Astrocyte of the spinal cord (primary cell): ENCODE measurements around the gene ARHGAP22.

Experiments used
- DNase-seq: peaks from one replicate; pipeline ENCODE4 v3.0.0; 2011; ENCODE audit warnings: low read depth, low spot score
- H3K4me3 ChIP-seq: 2 replicates; pipeline ENCODE4 v1.5.1; 2011; ENCODE audit warnings: low read depth, mild to moderate bottlenecking, low read length, moderate library complexity
- in situ Hi-C: cut with HindIII; loops from 2 replicates; pipeline ENCODE4 v1.10.0; 2017; ENCODE audit warnings: low sequenced_read_pairs
- TF ChIP-seq, protein P1 (sequence below): IDR thresholded peaks from 2 replicates; pipeline ENCODE4 v1.5.1; 2012; ENCODE audit warnings: low read depth, mild to moderate bottlenecking, low read length, inconsistent platforms

ARHGAP22 gene

DNA sequence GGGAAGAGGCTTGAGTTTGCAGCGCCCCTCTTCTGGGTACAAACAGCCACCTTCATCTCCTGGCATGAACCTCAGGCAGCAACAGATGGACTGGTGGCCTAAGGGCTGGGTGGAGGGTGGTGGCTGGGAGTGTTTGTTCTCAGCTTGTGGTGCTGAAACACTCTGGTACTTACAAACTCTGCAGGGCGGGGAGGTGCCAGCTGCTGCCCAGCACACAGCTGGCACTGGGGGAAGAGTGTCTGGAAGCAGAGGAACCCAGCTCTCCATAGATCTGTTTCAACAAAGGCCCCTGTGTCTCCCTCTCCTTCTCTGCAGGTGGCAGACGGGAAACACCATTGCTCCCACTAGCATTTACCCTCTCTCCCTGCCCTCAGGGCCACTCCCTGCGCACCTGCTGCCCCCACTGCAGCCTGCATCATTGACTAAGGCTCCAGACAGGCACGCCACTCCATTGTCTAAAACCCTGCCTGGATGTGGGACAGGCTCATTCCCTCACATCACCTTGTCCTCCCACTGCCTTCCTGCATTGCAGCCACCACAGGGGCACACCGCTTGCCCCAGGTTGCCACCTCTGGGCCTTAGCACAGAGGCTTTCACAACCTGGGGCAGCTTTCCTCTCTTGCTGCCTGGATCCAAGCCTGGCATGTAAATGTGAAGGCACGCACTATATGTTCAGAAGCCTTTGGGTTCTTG is 6.5 kb downstream of the ARHGAP22 start:
- in situ Hi-C loops, result no loop called here
- no peak for DNase-seq
- TF ChIP-seq, protein P1, sequence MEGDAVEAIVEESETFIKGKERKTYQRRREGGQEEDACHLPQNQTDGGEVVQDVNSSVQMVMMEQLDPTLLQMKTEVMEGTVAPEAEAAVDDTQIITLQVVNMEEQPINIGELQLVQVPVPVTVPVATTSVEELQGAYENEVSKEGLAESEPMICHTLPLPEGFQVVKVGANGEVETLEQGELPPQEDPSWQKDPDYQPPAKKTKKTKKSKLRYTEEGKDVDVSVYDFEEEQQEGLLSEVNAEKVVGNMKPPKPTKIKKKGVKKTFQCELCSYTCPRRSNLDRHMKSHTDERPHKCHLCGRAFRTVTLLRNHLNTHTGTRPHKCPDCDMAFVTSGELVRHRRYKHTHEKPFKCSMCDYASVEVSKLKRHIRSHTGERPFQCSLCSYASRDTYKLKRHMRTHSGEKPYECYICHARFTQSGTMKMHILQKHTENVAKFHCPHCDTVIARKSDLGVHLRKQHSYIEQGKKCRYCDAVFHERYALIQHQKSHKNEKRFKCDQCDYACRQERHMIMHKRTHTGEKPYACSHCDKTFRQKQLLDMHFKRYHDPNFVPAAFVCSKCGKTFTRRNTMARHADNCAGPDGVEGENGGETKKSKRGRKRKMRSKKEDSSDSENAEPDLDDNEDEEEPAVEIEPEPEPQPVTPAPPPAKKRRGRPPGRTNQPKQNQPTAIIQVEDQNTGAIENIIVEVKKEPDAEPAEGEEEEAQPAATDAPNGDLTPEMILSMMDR, result no peak
- no peak overlapping the region for H3K4me3 ChIP-seq

DNA sequence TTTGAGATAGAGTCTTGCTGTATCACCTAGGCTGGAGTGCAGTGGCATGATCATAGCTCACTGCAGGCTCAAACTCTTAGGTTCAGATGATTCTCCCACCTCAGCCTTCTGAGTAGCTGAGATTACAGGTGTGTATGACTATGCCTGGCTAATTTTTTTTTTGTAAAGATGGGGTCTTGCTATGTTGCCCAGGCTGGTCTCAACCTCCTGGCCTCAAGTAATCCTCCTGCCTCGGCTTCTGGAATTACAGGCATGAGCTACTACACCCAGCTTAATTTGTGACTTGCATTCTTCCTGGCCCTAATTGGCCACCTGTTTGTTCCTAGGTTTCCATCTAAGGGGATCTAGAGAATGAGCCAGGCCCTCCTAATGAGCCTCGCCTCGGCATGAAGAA is 9.3 kb downstream of the ARHGAP22 start:
- no peak overlapping the region for H3K4me3 ChIP-seq
- TF ChIP-seq, protein P1, result no peak
- no peak for DNase-seq
- in situ Hi-C loops, result no loop called here

DNA sequence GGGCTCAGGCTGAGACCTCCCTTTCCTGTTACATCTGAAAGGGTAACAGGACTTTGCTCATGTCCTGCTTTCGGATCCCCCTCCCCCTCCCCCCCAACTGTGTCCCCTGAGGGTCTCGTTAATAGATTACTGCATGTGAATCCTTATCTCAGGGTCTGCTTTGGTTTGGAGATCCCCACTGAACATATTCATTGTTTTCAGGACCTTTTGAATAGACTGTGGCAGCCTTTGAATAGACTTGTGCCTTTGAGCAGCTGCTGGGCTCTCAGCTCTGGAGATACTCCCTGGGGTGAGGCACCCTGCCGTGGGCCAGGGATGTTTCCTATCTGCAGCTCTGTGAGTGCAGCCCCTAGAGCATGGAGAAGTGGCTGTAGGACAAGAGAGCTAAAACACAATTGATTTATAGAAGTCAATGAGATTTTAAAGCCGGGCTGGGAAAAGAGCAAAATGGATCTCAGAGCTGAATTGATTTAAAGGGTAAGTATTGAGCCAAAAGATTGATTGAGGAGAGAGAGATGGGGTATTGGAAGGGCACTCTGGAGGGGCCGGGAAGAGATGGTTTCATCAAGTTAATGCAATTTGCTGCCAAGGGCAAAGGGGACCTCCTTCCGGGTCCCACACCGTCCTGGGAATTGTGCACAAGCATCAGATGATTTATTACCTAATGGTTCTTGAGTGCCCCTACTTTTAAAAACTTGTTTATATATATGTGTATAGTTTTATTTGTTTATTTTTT is 9.9 kb downstream of the ARHGAP22 start:
- in situ Hi-C loops, result no loop called here
- H3K4me3 ChIP-seq, result no peak overlapping the region
- TF ChIP-seq, protein P1, result no peak
- no peak for DNase-seq

DNA sequence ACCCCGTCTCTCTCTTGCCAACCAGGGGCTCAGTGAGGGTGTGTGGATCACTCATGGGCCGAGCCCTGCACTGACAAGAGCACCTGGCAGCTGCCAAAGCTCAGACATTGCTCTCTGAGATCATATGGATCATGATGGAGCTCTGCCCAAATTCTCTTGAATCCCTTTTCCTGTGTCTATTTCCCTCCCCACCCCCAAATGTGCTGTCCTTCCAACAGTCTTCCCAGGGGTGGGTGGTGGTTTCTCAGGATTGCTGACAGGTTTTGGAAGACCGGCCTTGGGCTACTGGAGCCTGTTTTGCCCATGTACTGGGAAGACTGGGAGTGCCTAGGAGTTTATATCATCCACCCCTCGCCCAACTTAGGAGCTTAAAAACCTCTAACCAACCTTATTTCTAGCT is 10.5 kb downstream of the ARHGAP22 start:
- TF ChIP-seq, protein P1, result no peak
- H3K4me3 ChIP-seq, result no peak overlapping the region
- DNase-seq, result no peak
- in situ Hi-C loops, result no loop called here

DNA sequence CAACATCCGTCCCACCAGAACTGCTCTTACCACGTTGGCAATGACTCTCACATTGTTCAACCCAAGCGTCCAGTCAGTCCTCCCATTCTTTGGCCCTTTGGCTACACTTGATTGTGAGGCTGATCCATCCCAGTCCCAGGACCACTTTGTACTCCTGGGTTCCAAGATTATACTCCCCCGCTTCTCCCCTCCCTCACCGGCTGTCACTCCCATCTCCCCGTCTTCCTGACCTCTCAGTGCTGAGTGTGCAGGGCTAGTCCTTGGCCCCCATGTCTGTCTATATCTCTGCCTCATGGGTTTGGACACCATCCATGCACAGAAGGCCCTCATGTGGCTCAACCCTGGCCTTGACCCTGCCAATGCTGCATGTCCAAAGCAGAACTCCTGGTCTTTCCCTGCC is 12.5 kb downstream of the ARHGAP22 start:
- no peak overlapping the region for H3K4me3 ChIP-seq
- TF ChIP-seq, protein P1, result no peak
- no peak for DNase-seq
- in situ Hi-C loops, result no loop called here

DNA sequence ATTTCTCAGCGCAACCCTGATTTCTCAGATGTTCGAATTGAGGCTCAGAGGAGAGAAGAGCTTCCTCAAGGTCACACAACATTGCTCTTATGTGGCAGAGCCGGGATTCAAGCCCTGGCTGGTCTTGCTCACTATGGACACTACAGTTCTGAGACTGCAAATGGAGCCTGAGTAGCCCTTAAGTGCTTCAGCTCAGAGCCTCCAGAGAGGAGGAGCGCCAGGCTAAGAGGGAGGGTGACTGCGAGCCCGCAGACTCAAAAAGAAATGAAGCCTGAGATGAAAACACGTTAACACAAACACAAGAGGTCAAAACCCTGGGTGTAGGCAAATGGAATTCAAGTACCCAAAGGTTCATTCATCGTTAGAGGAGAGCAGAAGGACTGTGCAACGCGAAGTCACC is 13.9 kb downstream of the ARHGAP22 start:
- in situ Hi-C loops, result no loop called here
- TF ChIP-seq, protein P1, result no peak
- no peak for DNase-seq
- no peak overlapping the region for H3K4me3 ChIP-seq
